Hepatocyte (in vitro differentiated cells): ENCODE data around the gene DAAM1.

Source experiments
- EZH2 ChIP-seq: fragments of 200-600 bp; sonication (generic); IDR thresholded peaks from 2 replicates; pipeline ENCODE4 v1.6.1; 2016; ENCODE audit warnings: antibody characterized with exemption, mild to moderate bottlenecking, borderline replicate concordance
- EZH2phosphoT487 ChIP-seq: fragments of 200-600 bp; sonication (generic); IDR thresholded peaks from one replicate; pipeline ENCODE4 v1.6.1; 2018; ENCODE audit warnings: antibody characterized with exemption, mild to moderate bottlenecking, low read depth, moderate library complexity; ENCODE audit not compliant: unreplicated experiment, severe bottlenecking
- TF ChIP-seq, protein P1 (sequence below): fragments of 200-600 bp; sonication (generic); IDR thresholded peaks from 2 replicates; pipeline ENCODE4 v1.5.1; 2016; ENCODE audit warnings: antibody characterized with exemption, mild to moderate bottlenecking; ENCODE audit not compliant: poor library complexity

DNA sequence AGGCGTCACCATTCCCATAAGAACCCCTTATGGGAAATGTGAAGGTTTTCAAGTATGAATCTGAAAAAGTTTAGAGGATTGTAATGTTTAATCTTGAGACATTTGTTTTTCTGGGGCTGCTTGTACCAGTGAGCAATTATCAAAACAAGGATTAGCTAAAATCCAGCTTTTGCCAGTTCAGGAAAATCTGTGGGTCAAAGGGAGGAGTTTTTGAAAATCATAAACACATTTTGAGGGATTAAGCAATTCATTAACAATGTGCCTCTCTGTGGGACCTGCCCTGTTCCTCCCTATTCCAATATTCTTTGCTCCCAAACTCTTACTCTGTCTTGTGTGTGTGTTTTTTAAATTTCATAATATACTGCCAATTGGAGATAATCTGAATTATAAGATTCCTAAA is 11.7 kb upstream of the DAAM1 start:
- TF ChIP-seq, protein P1, sequence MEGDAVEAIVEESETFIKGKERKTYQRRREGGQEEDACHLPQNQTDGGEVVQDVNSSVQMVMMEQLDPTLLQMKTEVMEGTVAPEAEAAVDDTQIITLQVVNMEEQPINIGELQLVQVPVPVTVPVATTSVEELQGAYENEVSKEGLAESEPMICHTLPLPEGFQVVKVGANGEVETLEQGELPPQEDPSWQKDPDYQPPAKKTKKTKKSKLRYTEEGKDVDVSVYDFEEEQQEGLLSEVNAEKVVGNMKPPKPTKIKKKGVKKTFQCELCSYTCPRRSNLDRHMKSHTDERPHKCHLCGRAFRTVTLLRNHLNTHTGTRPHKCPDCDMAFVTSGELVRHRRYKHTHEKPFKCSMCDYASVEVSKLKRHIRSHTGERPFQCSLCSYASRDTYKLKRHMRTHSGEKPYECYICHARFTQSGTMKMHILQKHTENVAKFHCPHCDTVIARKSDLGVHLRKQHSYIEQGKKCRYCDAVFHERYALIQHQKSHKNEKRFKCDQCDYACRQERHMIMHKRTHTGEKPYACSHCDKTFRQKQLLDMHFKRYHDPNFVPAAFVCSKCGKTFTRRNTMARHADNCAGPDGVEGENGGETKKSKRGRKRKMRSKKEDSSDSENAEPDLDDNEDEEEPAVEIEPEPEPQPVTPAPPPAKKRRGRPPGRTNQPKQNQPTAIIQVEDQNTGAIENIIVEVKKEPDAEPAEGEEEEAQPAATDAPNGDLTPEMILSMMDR = no peak
- TF ChIP-seq EZH2 = no peak
- TF ChIP-seq EZH2phosphoT487 = no peak
